Amniotic epithelial cell (primary cell): ENCODE data around the gene AMH.

ENCODE experiments used
- DNase-seq: peaks from one replicate; pipeline ENCODE4 v3.0.0-alpha.2; 2010; ENCODE audit warnings: low read depth

AMH gene

DNA sequence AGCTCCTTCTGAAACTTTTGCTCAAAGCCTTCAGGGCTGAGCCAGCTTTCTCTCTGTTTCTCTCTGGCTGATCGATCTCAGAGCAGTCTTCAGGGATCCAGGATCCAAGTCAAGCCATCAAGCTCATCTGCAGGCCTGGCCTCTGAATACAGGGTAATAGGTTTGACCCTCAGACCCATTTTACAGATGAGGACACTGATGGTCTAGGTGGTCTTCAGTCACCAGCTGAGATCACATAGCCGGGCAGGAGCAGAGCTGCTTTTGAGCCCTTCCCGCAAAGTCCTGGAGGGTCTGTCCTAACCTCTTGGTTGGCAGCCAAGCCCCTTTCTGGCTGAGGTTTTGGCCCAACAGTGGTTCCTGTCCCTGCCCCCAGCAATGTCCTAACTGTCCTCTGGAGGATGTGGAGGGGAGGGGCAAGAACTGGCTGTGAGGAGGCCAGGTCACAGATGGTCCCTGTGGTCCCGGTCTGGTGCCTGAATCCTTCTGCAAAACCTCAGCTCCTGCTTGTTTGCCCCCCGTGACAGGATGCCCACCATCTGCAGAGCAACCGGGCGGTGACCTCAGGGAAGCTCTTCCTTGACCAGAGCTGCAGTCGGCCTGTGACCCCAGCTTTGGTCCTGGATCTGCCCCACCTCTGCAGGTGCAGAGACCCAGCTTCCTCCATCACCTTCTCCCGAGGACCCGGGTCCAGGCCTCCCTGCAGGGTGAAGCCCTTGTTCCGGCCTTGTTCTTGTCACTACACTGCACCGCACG is 38.6 kb downstream of the AMH start:
- no peak for DNase-seq

GRCh38 chr19:2288338-2288817 is 39.3 kb downstream of the AMH start:
- no peak for DNase-seq

DNA sequence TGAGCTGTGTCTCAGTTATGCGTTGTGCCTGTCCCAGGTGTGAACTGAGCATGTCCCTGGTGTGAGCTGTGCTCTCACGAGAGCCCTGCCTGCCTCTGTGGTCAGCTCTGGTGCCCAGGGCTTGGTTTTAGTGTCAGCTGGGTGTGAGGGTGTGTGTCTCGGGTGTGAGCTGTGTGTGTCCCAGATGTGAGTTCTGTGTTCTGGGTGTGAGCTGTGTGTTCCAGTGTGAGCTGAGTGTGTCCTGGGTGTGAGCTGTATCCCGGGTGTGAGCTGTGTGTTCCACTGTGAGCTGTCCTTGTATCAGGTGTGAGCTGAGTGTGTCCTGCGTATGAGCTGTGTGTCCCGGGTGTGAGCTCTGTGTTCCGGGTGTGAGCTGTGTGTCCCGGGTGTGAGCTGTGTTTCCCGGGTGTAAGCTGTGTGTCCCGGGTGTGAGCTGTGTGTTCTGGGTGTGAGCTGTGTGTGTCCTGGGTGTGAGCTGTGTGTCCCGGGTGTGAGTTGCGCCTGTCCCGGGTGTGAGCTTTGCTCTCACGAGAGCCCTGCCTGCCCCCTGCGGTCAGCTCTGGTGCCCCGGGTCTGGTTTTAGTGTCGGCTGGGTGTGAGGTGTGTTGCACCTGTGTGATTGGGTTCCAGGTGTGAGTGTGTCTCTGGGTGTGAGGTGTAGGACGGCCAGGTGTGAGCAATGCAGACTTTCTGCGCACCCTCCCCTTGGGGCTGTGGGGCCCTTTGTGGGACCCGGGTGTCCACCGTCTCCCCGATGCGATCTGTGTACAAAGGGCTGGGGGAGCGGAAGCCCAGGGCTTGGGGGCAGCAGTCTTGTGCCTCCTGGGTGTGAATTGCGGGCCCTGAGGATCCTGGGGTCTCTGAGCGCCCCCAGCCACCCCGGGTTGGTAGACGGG is 39.9 kb downstream of the AMH start:
- no peak for DNase-seq

- DNase-seq, result no peak
Measured at GRCh38 chr19:2289714-2290435, 40.8 kb downstream of the AMH start.

GRCh38 chr19:2290441-2291184 is 41.5 kb downstream of the AMH start:
- DNase-seq, result no peak

DNA sequence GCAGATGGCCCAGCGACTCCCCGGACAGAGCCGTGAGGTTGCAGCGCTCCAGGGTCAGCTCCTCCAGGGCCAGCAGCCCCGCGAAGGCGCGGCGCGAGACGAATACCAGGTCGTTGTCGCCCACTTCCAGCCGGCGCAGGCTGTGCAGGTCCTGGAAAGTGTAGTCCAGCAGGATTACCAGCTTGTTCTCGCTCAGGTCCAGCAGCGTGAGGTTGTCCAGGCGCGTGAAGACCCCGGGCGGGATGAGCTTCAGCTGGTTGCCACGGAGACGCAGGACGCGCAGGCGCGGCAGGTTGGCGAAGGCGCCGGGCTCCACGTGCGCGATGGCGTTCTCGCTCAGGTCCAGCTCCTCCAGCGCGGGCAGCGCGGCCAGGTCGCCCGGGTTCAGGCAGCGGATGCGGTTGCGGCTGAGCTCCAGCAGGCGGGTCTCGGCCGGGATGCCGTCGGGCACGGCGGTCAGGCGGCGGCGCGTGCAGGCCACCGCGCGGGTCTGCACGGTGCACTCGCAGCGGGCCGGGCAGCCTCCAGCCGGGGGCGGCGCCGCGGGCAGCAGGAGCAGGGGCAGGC is 42.1 kb downstream of the AMH start:
- DNase-seq, result no peak

- peak; percentile 70 for DNase-seq
Measured at GRCh38 chr19:2294687-2295335, 45.7 kb downstream of the AMH start.

DNA sequence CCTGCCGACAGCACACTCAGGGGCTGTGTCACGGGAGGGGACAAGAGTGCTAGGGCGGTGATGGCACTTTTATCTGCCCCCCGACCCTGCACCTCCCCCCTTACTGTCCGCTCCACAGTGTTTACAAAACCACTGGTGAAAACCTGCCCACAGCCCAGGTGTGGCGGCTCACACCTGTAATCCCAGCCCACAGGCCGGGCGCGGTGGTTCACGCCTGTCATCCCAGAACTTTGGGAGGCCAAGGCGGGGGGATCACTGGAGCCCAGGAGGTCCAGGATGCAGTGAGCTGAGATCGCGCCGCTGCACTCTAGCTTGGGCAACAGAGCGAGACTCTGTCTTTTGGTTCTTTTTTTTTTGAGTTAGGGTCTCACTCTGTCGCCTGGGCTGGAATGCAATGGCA is 47.0 kb downstream of the AMH start:
- no peak for DNase-seq

GRCh38 chr19:2300533-2300932 is 51.4 kb downstream of the AMH start:
- no peak for DNase-seq
